HEK293 (cell line): Measurements from ENCODE around the gene ARNT2.

Experiments used
- CTCF ChIA-PET: fragments of 350-600 bp; formaldehyde crosslinking; extraction: SDS; loops from one replicate; lab custom pipeline; 2021; ENCODE audit warnings: antibody characterized with exemption; lab: Yijun Ruan, JAX
- POLR2A ChIA-PET: fragments of 300-600 bp; formaldehyde crosslinking; extraction: SDS; loops from one replicate; lab custom pipeline; 2020; ENCODE audit warnings: antibody characterized with exemption, inconsistent platforms; lab: Yijun Ruan, JAX
- H3K27ac ChIP-seq: fragments of 200-500 bp; sonication (Bioruptor generic); 2 replicates; pipeline ENCODE4 v1.5.1; 2014; ENCODE audit warnings: low read depth, low read length, control low read depth, inconsistent platforms; ENCODE audit errors: extremely low read depth
- H3K36me3 ChIP-seq, 2 experiments: fragments of 200-500 bp in 1 of 2; sonication (Bioruptor generic) in 1 of 2; 1 replicate in 1 of 2; 2 replicates in 1 of 2; pipeline ENCODE4 v1.5.1; 2014 to 2017; ENCODE audit warnings: inconsistent platforms in 2 of 2, low read length in 2 of 2; ENCODE audit not compliant: control insufficient read depth in 2 of 2, insufficient read depth in 1 of 2
- H3K4me1 ChIP-seq: fragments of 200-500 bp; sonication (Bioruptor generic); 2 replicates; pipeline ENCODE4 v1.5.1; 2014; ENCODE audit warnings: mild to moderate bottlenecking, low read length, inconsistent platforms; ENCODE audit not compliant: control insufficient read depth, insufficient read depth
- H3K4me3 ChIP-seq: 2 replicates; pipeline ENCODE4 v1.5.1; 2011; ENCODE audit warnings: low read depth, mild to moderate bottlenecking, control low read depth, low read length, moderate library complexity
- H3K9me3 ChIP-seq: fragments of 200-500 bp; sonication (Bioruptor generic); 2 replicates; pipeline ENCODE4 v1.5.1; 2014; ENCODE audit warnings: low read depth, low read length, inconsistent platforms; ENCODE audit not compliant: control insufficient read depth, insufficient read depth
- KLF1 ChIP-seq: fragments of 450-650 bp; formaldehyde crosslinking; IDR thresholded peaks from 2 replicates; pipeline ENCODE4 v1.5.1; 2016; ENCODE audit warnings: missing biosample characterization, missing genetic modification characterization
- PRDM6 ChIP-seq: fragments of 450-650 bp; formaldehyde crosslinking; IDR thresholded peaks from 2 replicates; pipeline ENCODE4 v1.5.1; 2017; ENCODE audit warnings: missing biosample characterization, missing genetic modification characterization
- TSHZ1 ChIP-seq: fragments of 450-650 bp; formaldehyde crosslinking; IDR thresholded peaks from 2 replicates; pipeline ENCODE4 v1.5.1; 2016; ENCODE audit warnings: missing biosample characterization, missing genetic modification characterization, borderline replicate concordance
- ZBTB10 ChIP-seq: fragments of 450-650 bp; formaldehyde crosslinking; IDR thresholded peaks from 2 replicates; pipeline ENCODE4 v1.5.1; 2016; ENCODE audit warnings: missing biosample characterization, missing genetic modification characterization
- ZFP37 ChIP-seq: fragments of 450-650 bp; formaldehyde crosslinking; IDR thresholded peaks from 2 replicates; pipeline ENCODE4 v1.5.1; 2016; ENCODE audit warnings: missing biosample characterization, missing genetic modification characterization
- ZIC2 ChIP-seq: fragments of 450-650 bp; formaldehyde crosslinking; IDR thresholded peaks from 2 replicates; pipeline ENCODE4 v1.5.1; 2016; ENCODE audit warnings: missing biosample characterization, missing genetic modification characterization
- ZNF239 ChIP-seq: fragments of 450-650 bp; formaldehyde crosslinking; IDR thresholded peaks from 2 replicates; pipeline ENCODE4 v1.5.1; 2016; ENCODE audit warnings: missing biosample characterization, missing genetic modification characterization
- ZNF24 ChIP-seq: fragments of 450-650 bp; formaldehyde crosslinking; IDR thresholded peaks from 2 replicates; pipeline ENCODE4 v1.5.1; 2016; ENCODE audit warnings: missing biosample characterization, missing genetic modification characterization
- ZNF341 ChIP-seq: fragments of 450-650 bp; formaldehyde crosslinking; IDR thresholded peaks from 2 replicates; pipeline ENCODE4; 2016; ENCODE audit warnings: low read depth, missing biosample characterization, missing genetic modification characterization
- ZNF350 ChIP-seq: fragments of 450-650 bp; formaldehyde crosslinking; IDR thresholded peaks from 2 replicates; pipeline ENCODE4 v1.5.0; 2017; ENCODE audit warnings: missing biosample characterization, mild to moderate bottlenecking, missing genetic modification characterization
- ZNF37A ChIP-seq: fragments of 450-650 bp; IDR thresholded peaks from 2 replicates; pipeline ENCODE4 v1.5.1; 2018; ENCODE audit warnings: missing biosample characterization, missing genetic modification characterization
- ZNF416 ChIP-seq: fragments of 450-650 bp; formaldehyde crosslinking; IDR thresholded peaks from 2 replicates; pipeline ENCODE4 v1.5.1; 2016; ENCODE audit warnings: missing biosample characterization, missing genetic modification characterization
- ZNF623 ChIP-seq: fragments of 450-650 bp; formaldehyde crosslinking; IDR thresholded peaks from 2 replicates; pipeline ENCODE4 v1.5.1; 2016; ENCODE audit warnings: missing biosample characterization, missing genetic modification characterization
- ZNF654 ChIP-seq: fragments of 450-650 bp; formaldehyde crosslinking; IDR thresholded peaks from 2 replicates; pipeline ENCODE4 v1.5.1; 2016; ENCODE audit warnings: low read depth, missing biosample characterization, missing genetic modification characterization
- ZNF791 ChIP-seq: fragments of 450-650 bp; formaldehyde crosslinking; IDR thresholded peaks from 2 replicates; pipeline ENCODE4 v1.5.1; 2016; ENCODE audit warnings: missing biosample characterization, missing genetic modification characterization
- ZNF843 ChIP-seq: fragments of 450-650 bp; formaldehyde crosslinking; IDR thresholded peaks from 2 replicates; pipeline ENCODE4 v1.5.1; 2016; ENCODE audit warnings: missing biosample characterization, missing genetic modification characterization
- ZSCAN18 ChIP-seq: fragments of 450-650 bp; formaldehyde crosslinking; IDR thresholded peaks from 2 replicates; pipeline ENCODE4 v1.5.1; 2016; ENCODE audit warnings: missing biosample characterization, missing genetic modification characterization
- TF ChIP-seq, protein P1 (sequence below): fragments of 450-650 bp; formaldehyde crosslinking; IDR thresholded peaks from 2 replicates; pipeline ENCODE4 v1.5.1; 2017; ENCODE audit warnings: missing biosample characterization, mild to moderate bottlenecking, missing genetic modification characterization, moderate library complexity

The ARNT2 gene

GRCh38 chr15:80456517-80457492, 52.6 kb downstream of the ARNT2 start:
- TF ChIP-seq KLF1 (tag by site-specific recombination) = no peak
- no peak for TF ChIP-seq ZNF350 (tag by site-specific recombination)
- TF ChIP-seq ZNF239 (tag by site-specific recombination) = no peak
- no peak for TF ChIP-seq PRDM6 (tag by site-specific recombination)
- no peak for TF ChIP-seq ZNF24 (tag by site-specific recombination)
- TF ChIP-seq ZNF843 (tag by site-specific recombination) = no peak
- no peak for TF ChIP-seq ZNF37A
- no peak for TF ChIP-seq ZIC2 (tag by site-specific recombination)
- TF ChIP-seq ZNF623 = no peak
- no peak for TF ChIP-seq ZNF654 (tag by site-specific recombination)
- no peak for TF ChIP-seq ZBTB10 (tag by site-specific recombination)
- TF ChIP-seq ZNF341 (tag by site-specific recombination) = no peak
- no peak for TF ChIP-seq ZNF791
- no peak for TF ChIP-seq TSHZ1 (tag by site-specific recombination)
- TF ChIP-seq ZSCAN18 (tag by site-specific recombination) = no peak
- TF ChIP-seq, protein P1, sequence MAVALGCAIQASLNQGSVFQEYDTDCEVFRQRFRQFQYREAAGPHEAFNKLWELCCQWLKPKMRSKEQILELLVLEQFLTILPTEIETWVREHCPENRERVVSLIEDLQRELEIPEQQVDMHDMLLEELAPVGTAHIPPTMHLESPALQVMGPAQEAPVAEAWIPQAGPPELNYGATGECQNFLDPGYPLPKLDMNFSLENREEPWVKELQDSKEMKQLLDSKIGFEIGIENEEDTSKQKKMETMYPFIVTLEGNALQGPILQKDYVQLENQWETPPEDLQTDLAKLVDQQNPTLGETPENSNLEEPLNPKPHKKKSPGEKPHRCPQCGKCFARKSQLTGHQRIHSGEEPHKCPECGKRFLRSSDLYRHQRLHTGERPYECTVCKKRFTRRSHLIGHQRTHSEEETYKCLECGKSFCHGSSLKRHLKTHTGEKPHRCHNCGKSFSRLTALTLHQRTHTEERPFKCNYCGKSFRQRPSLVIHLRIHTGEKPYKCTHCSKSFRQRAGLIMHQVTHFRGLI = no peak
- no peak for TF ChIP-seq ZFP37
- TF ChIP-seq ZNF416 (tag by site-specific recombination) = no peak
- CTCF ChIA-PET = interaction anchor here (0.5 to 4.9 kb wide), 40 partner anchors 9 to 1671 kb away, joined by 3 to 120 read pairs (median 4); partner anchors contain the start of gene CEMIP
- H3K27ac ChIP-seq = no peak overlapping the region
- POLR2A ChIA-PET = no interaction called here
- H3K36me3 ChIP-seq = no peaks in the 10 kb centered on the region
- H3K4me1 ChIP-seq = no peaks in the 10 kb centered on the region
- no peak overlapping the region for H3K4me3 ChIP-seq
- H3K9me3 ChIP-seq = no peaks in the 10 kb centered on the region
